Ishikawa (cell line): ENCODE data around the gene TNRC6A.

Experiments used
- CREB1 ChIP-seq: IDR thresholded peaks from 2 replicates; pipeline ENCODE4 v1.6.1; 2012; ENCODE audit warnings: low read depth
- EP300 ChIP-seq: IDR thresholded peaks from 2 replicates; pipeline ENCODE4 v1.6.1; 2012; ENCODE audit warnings: borderline replicate concordance
- FOXM1 ChIP-seq: IDR thresholded peaks from 2 replicates; pipeline ENCODE4 v1.6.1; 2012; ENCODE audit warnings: low read depth, borderline replicate concordance
- RAD21 ChIP-seq: IDR thresholded peaks from 2 replicates; pipeline ENCODE4 v1.6.1; 2012; ENCODE audit warnings: low read depth
- TAF1 ChIP-seq: IDR thresholded peaks from 2 replicates; pipeline ENCODE4 v1.6.1; 2012; ENCODE audit warnings: low read depth, mild to moderate bottlenecking

DNA sequence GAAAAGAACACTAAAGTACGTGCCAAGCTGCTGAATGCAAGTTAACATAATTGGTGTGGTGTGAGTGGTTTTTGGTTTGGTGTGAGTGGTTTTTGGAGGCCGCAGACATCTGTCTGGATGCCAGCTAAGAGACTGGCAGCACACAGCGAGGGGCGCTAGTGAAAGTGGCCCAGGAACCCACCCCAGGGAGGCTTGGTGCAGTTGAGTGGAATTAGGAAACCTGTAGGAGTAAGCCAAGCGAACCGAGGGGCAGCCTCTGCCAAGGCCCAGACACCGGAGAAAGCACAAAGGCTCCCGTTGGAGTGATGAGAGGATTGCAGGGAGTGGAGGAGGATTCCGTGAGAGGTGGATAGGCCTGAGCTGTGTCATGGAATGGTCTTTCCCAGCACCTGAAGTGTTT is 91.7 kb downstream of the TNRC6A start:
- TF ChIP-seq TAF1 (no peak), RAD21 (no peak), CREB1 (no peak), EP300 (no peak), FOXM1 (no peak)
